Kidney (tissue), 14 donors: ENCODE data around the gene ATRX. TPM values are rescaled to one million over a fixed set of nuclear protein-coding genes. Genes with fewer than 3 reads are reported as not detected.
"Not testable (repeated sequence)": the region's sequence is repeated elsewhere in the genome, so short reads cannot be mapped to it uniquely, and the experiment has no call there.

Source experiments
- DNase-seq, 5 donors: peaks; one replicate each; pipeline ENCODE4 v3.0.0-alpha.2; 2013 to 2020
- FAIRE-seq: peaks from 2 replicates; lab custom pipeline; 2012; peaks lifted over from hg19 to GRCh38; lab: Jason Lieb, UNC
- H3K27ac ChIP-seq, 2 donors: one replicate each; pipeline ENCODE4 v1.7.0; 2013; ENCODE audit warnings: low read depth in 2 of 2, low read length in 2 of 2, inconsistent platforms in 1 of 2
- H3K27me3 ChIP-seq: one replicate; pipeline ENCODE4 v1.7.1; 2013; ENCODE audit warnings: low read length, inconsistent platforms; ENCODE audit not compliant: control insufficient read depth, insufficient read depth
- H3K36me3 ChIP-seq, 3 donors: one replicate each; pipeline versions ENCODE4 v1.7.0 to v1.7.1; 2013; ENCODE audit warnings: low read length in 3 of 3, control low read depth in 1 of 3, inconsistent platforms in 1 of 3; ENCODE audit not compliant: insufficient read depth in 3 of 3, control insufficient read depth in 2 of 3
- H3K4me1 ChIP-seq, 3 donors: one replicate each; pipeline versions ENCODE4 v1.7.0 to v1.7.1; 2013; ENCODE audit warnings: low read length in 3 of 3, inconsistent platforms in 1 of 3, low read depth in 1 of 3; ENCODE audit not compliant: control insufficient read depth in 2 of 3, insufficient read depth in 2 of 3
- H3K4me3 ChIP-seq, 3 donors: one replicate each; pipeline versions ENCODE4 v1.7.0 to v1.8.1; 2013; ENCODE audit warnings: low read length in 3 of 3, control low read depth in 1 of 3, inconsistent platforms in 1 of 3
- H3K9ac ChIP-seq, 3 donors: one replicate each; pipeline versions ENCODE4 v1.7.0 to v1.7.1; 2013; ENCODE audit warnings: low read length in 3 of 3, control low read depth in 1 of 3, inconsistent platforms in 1 of 3
- H3K9me3 ChIP-seq, 3 donors: one replicate each; pipeline versions ENCODE4 v1.7.0 to v1.7.1; 2013; ENCODE audit warnings: low read length in 3 of 3, control low read depth in 1 of 3, inconsistent platforms in 1 of 3; ENCODE audit not compliant: control insufficient read depth in 2 of 3, insufficient read depth in 1 of 3
- CTCF ChIP-seq: IDR thresholded peaks from 3 replicates; pipeline ENCODE4 v1.5.1; 2012; ENCODE audit warnings: mild to moderate bottlenecking, moderate library complexity, borderline replicate concordance; ENCODE audit not compliant: insufficient read depth; ENCODE audit errors: extremely low read depth
- intact Hi-C: fragments of 100-400 bp; cut with DNase I; formaldehyde crosslinking; loops from one replicate; pipeline ENCODE4 v1.11.1; 2022
- polyA plus RNA-seq: library from polyadenylated mRNA; stranded (reverse); fragments of 350-450 nt; fragmentation: Illumina TruSeq; extraction: RNeasy Lipid Tissue Mini Kit (QIAGEN cat#74804); gene quantifications from one replicate; pipeline ENCODE4 v1.2.3, GENCODE V29; 2014; ENCODE audit warnings: low read depth, low replicate concordance; ENCODE audit not compliant: insufficient read depth
- total RNA-seq: library from RNA; stranded (reverse); fragmentation: NEBNext Ultra II Directional; extraction: Animal tissue kit (Norgen Biotek cat#: 25700); gene quantifications from one replicate; pipeline ENCODE4 v1.2.1, GENCODE V29; 2021
- donor health status: control.
- donor health status: control.
- donor health status: control.
- donor health status: control.
- donor health status: control.
- donor health status: DM: yes; HTN: yes; CAD: no.
- donor health status: Normal renal cell carcinoma (clear cell type).

ATRX gene
- total and polyA plus RNA-seq, 2 donors from 2014 or later = 6.0 to 93.5 TPM

- H3K9ac ChIP-seq = no peak overlapping the region
- no peak for DNase-seq
- H3K4me3 ChIP-seq = no peak overlapping the region
- FAIRE-seq = no peak
- H3K27me3 ChIP-seq = no peaks in the 10 kb centered on the region
- H3K27ac ChIP-seq = no peak overlapping the region
- no peaks in the 10 kb centered on the region for H3K4me1 ChIP-seq
- intact Hi-C loops = no loop called here
- peaks cover 0 to 4% (median 0%) of the 10 kb centered on the region in 3 donors for H3K36me3 ChIP-seq
- no peaks in the 10 kb centered on the region for H3K9me3 ChIP-seq
- TF ChIP-seq CTCF = no peak
These were observed 91.5 kb downstream of the ATRX start for GRCh38 chrX:77694491-77694890.

- intact Hi-C loops = no loop called here
- Histone ChIP-seq H3K27ac (no peak overlapping the region), H3K4me1 (no peaks in the 10 kb centered on the region), H3K4me3 (no peak overlapping the region), H3K9me3 (no peaks in the 10 kb centered on the region), H3K9ac (no peak overlapping the region), H3K27me3 (no peaks in the 10 kb centered on the region), H3K36me3 (peaks cover 0 to 4% (median 0%) of the 10 kb centered on the region in 3 donors)
- no peak for TF ChIP-seq CTCF
- FAIRE-seq (no peak), DNase-seq (no peak)
These were observed 92.4 kb downstream of the ATRX start for GRCh38 chrX:77693594-77693993.

- Histone ChIP-seq H3K4me3 (no peak overlapping the region), H3K27me3 (no peaks in the 10 kb centered on the region), H3K4me1 (no peaks in the 10 kb centered on the region), H3K36me3 (peaks cover 0 to 4% (median 2%) of the 10 kb centered on the region in 3 donors), H3K9ac (no peak overlapping the region), H3K27ac (no peak overlapping the region), H3K9me3 (no peaks in the 10 kb centered on the region)
- DNase-seq (no peak), FAIRE-seq (no peak)
- intact Hi-C loops = no loop called here
- no peak for TF ChIP-seq CTCF
These were observed 94.1 kb downstream of the ATRX start for GRCh38 chrX:77691916-77692315.

- Histone ChIP-seq H3K27me3 (no peaks in the 10 kb centered on the region), H3K4me3 (no peak overlapping the region), H3K4me1 (no peaks in the 10 kb centered on the region), H3K9me3 (no peaks in the 10 kb centered on the region), H3K27ac (no peak overlapping the region), H3K36me3 (peaks cover 0 to 8% (median 2%) of the 10 kb centered on the region in 3 donors), H3K9ac (no peak overlapping the region)
- FAIRE-seq (no peak), DNase-seq (no peak)
- intact Hi-C loops = no loop called here
- no peak for TF ChIP-seq CTCF
These were observed 96.6 kb downstream of the ATRX start for GRCh38 chrX:77689376-77689775.

GRCh38 chrX:77685683-77686082, 100.3 kb downstream of the ATRX start:
- H3K9me3 ChIP-seq, intact Hi-C loops, H3K27ac ChIP-seq, H3K27me3 ChIP-seq, FAIRE-seq, H3K4me1 ChIP-seq, H3K9ac ChIP-seq, DNase-seq, H3K4me3 ChIP-seq: not testable (repeated sequence)
- H3K36me3 ChIP-seq = peaks cover 0 to 16% (median 2%) of the 10 kb centered on the region in 3 donors
